Choroid plexus epithelial cell (primary cell): ENCODE measurements around the gene FAU.

Experiments used
- DNase-seq: peaks from one replicate; pipeline ENCODE4 v3.0.0-alpha.2; 2010; ENCODE audit warnings: low read depth
- H3K4me3 ChIP-seq: 2 replicates; pipeline ENCODE4 v1.5.1; 2011; ENCODE audit warnings: low read depth, mild to moderate bottlenecking, control low read depth, low read length, moderate library complexity
- TF ChIP-seq, protein P1 (sequence below): conservative IDR thresholded peaks from 2 replicates; pipeline ENCODE4 v1.5.1; 2011; ENCODE audit warnings: low read depth, mild to moderate bottlenecking, control low read depth, inconsistent platforms, low read length, moderate library complexity

The FAU gene

DNA sequence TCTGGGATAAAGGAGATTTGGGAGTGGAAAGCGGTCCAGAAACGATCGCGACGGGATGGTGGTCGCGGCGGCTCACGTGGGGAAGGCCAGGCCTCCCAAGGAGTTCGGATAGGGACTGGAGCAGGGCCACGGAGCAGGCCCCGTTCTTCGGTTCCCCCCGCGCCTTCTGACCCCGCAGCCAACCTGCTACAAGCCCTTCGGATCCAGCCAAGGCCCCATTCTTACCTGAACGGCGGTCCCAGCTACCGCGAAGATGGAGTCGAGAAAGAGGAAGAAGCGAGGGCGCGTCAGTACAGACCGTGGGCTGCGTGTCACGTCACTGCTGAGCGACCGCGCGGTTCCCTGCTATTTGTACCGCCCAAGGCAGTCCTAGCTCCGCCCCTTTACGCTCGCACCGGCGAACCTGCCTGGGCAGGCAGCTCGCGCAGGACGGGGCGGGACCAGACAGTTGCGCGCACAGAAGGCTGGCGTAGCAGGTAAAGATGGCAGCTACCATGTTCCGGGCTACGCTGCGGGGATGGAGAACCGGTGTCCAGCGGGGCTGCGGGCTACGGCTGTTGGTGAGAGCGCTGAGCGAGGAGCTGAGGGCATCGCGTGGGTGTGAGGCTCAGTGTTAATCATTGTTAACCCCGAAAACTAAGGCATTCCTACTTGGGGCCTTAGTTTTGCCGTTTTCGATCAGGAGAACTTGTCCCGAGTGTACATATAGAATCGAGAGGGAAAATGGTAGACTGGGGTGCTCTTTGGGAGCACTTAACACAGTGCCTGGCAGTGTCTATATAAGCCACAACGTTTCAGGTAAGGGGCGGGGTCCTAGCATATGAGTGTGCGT is at the start of gene FAU, which contains the start of gene MRPL49:
Gene FAU (minus strand): TSS at position 270 of the 832 bp plus-strand sequence. CDS start 321 bp downstream, outside the sequence.
Gene MRPL49 (plus strand): TSS at position 457 of the 832 bp plus-strand sequence. CDS start 26 bp downstream, at position 483.
- H3K4me3 ChIP-seq, result peak within 1 kb of the TSS; percentile 98
- TF ChIP-seq, protein P1, sequence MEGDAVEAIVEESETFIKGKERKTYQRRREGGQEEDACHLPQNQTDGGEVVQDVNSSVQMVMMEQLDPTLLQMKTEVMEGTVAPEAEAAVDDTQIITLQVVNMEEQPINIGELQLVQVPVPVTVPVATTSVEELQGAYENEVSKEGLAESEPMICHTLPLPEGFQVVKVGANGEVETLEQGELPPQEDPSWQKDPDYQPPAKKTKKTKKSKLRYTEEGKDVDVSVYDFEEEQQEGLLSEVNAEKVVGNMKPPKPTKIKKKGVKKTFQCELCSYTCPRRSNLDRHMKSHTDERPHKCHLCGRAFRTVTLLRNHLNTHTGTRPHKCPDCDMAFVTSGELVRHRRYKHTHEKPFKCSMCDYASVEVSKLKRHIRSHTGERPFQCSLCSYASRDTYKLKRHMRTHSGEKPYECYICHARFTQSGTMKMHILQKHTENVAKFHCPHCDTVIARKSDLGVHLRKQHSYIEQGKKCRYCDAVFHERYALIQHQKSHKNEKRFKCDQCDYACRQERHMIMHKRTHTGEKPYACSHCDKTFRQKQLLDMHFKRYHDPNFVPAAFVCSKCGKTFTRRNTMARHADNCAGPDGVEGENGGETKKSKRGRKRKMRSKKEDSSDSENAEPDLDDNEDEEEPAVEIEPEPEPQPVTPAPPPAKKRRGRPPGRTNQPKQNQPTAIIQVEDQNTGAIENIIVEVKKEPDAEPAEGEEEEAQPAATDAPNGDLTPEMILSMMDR, result no peak
- peak; percentile 99 for DNase-seq

DNA sequence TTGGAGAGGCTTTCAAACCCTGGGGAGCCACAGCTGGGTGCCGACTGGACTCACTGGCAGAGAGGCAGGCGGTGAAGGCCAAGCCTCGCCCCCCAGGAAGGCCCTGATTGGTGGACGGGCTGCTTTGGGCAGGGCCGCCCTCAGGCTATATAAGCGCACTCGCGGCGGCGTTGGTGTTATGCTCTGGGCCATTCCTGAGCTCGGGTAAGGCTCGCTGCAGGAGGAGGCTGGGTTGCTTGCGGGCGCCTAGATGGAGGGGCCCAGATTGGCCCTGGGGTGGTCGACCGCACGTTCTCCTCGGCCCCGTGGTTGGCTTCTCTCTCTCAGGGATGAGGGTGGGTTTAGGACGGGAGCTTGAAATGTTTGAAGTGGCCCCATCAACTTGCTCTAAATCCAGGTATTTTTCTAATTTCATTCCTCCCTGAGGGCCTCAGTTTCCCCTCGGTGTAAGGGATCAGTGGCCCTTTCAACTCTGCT is 48.2 kb upstream of the FAU start, which contains the start of gene SPDYC:
Gene SPDYC (plus strand): TSS at position 176 of the 477 bp plus-strand sequence. CDS start 1,125 bp downstream, outside the sequence.
- H3K4me3 ChIP-seq, result no peak within 1 kb of the TSS
- no peak for DNase-seq
- TF ChIP-seq, protein P1, result no peak

DNA sequence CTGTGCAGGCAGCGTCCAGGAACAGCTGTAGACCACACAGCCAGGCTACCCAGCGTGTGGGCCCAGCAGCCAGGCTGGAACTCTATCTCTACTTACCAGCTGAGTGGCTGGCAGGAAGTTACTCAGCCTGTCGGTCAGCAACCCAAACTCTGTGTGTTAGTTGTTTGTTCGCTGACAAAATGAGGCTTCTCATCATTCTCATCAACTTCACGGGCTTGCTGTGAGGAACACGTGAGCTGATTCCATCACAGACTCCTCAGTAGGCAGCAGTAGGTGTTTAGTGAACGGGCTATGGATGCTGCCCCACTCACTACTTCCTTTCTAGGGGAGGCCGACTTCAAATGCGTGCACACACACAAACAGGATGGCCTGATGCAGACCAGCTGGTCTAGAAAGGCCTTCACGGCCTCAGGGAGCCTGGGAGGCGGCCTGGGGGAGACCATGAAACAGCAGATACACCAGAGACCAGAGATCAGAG is 47.3 kb upstream of the FAU start:
- no peak overlapping the region for H3K4me3 ChIP-seq
- TF ChIP-seq, protein P1, result no peak
- peak; percentile 73 for DNase-seq

DNA sequence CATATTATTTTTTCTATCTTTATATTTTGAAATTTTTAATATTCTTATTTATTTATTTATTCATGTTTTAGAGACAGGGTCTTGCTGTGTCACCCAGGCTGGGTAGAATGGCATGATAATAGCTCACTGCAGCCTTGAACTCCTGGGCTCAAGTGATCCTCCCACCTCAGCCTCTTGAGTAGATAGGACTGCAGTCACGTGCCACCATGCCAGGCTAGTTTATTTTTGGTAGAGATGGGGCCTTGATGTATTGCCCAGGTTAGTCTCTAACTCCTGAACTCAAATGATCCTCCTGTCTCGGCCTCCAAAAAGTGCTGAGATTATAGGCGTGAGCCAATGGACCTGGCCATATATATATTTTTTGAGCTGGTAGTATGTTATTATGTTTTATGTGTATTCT is 45.7 kb upstream of the FAU start:
- no peak overlapping the region for H3K4me3 ChIP-seq
- TF ChIP-seq, protein P1, result no peak
- no peak for DNase-seq

DNA sequence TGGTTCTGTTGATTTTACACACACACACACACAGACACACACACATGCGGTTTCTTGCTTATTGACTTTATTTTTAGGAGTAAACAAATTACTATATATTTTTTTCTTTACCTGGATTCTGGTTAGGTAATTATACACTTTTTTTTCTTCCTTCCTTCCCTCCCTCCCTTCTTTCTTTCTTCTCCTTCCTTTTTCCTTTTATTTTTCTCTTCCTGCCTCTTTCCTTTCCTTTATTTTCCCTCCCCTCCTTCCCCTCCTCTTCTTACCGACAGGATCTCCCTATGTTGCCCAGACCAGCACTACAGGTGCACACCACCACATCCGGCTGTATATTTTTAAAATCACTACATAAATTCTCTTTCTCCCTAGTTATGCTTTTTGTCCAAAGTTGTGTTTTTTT is 45.0 kb upstream of the FAU start:
- H3K4me3 ChIP-seq, result no peak overlapping the region
- TF ChIP-seq, protein P1, result no peak
- DNase-seq, result no peak

DNA sequence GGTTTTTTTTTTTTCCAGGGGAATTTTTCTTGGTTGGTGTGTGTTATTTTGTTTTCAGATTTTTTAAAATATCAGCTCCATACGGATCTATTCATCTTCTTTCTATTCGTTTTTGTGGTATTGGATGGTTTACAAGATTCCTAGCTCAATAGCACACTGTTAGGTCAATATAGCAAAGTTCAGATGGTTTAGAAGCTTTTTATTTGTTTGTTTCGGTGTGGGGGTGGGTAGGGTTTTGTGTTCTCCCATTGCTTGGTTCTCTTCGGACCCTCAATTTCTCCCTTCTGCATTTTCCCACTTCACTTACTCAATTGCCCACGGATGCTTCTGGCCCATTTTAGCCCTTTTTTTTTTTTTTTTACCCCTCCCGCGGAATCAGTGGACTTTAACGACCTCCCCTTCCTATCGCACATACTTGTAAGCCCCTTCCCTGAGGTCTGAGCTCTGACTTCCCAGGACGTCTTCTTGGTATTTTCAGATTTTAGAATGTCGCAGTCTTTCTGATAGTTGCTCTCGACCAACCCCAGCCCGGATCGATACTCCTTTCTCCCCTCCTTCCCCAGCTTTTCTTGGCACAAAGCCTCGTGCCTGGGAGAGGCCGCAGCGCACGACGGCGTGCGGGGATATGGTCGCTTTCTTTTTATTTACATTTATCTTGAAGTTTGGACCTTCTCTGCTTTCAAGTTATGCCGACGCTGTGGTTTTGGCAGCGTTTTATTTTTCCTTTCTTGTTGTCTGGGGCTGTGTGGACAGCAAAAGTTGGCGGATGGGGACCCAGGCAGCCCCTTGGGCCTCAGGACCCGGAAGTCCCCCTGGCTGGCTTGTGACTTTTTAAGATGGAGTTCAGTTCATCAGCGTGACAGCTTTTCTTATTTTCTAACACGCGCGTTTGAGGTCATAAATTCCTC is 43.7 kb upstream of the FAU start:
- peak overlapping the region; percentile 43 for H3K4me3 ChIP-seq
- TF ChIP-seq, protein P1, result no peak
- peak; percentile 31 for DNase-seq
